SK-N-SH treated with all-trans-retinoic acid at 6 μM for 48 hours (cell line): Measurements from ENCODE around the gene ADAMTS18.

ENCODE experiments used
- ARNTL ChIP-seq: fragments of 450-650 bp; formaldehyde crosslinking; IDR thresholded peaks from 2 replicates; pipeline ENCODE4 v1.5.0; 2020; ENCODE audit warnings: low read depth, mild to moderate bottlenecking, moderate library complexity, borderline replicate concordance
- GLIS3 ChIP-seq: fragments of 250-450 bp; sonication (Bioruptor Pico); IDR thresholded peaks from 2 replicates; pipeline ENCODE4 v1.5.0; 2020; ENCODE audit warnings: mild to moderate bottlenecking, moderate library complexity
- OSR1 ChIP-seq: fragments of 250-450 bp; sonication (Bioruptor Pico); IDR thresholded peaks from 2 replicates; pipeline ENCODE4 v1.8.0; 2022; ENCODE audit warnings: moderate library complexity, mild to moderate bottlenecking, inconsistent platforms
- SNAI2 ChIP-seq: fragments of 250-450 bp; sonication (Bioruptor Pico); IDR thresholded peaks from 2 replicates; pipeline ENCODE4 v1.5.0; 2020; ENCODE audit warnings: mild to moderate bottlenecking, moderate library complexity
- TCF4 ChIP-seq: fragments of 250-450 bp; sonication (Bioruptor Pico); IDR thresholded peaks from 2 replicates; pipeline ENCODE4 v1.8.0; 2021; ENCODE audit warnings: mild to moderate bottlenecking, moderate library complexity, borderline replicate concordance
- ZC3H10 ChIP-seq: fragments of 250-450 bp; sonication (Bioruptor Pico); IDR thresholded peaks from 2 replicates; pipeline ENCODE4 v1.5.1; 2021; ENCODE audit warnings: mild to moderate bottlenecking, moderate library complexity
- ZFP3 ChIP-seq: fragments of 250-450 bp; sonication (Bioruptor Pico); IDR thresholded peaks from 2 replicates; pipeline ENCODE4 v1.5.0; 2020; ENCODE audit warnings: mild to moderate bottlenecking, moderate library complexity
- ZNF70 ChIP-seq: fragments of 450-650 bp; formaldehyde crosslinking; IDR thresholded peaks from 2 replicates; pipeline ENCODE4 v1.5.0; 2020; ENCODE audit warnings: mild to moderate bottlenecking, moderate library complexity
- TF ChIP-seq, protein P1 (sequence below): fragments of 250-450 bp; sonication (Bioruptor Pico); IDR thresholded peaks from 2 replicates; pipeline ENCODE4 v1.8.0; 2020; ENCODE audit warnings: mild to moderate bottlenecking, moderate library complexity, borderline replicate concordance
- TF ChIP-seq, protein P2 (sequence below): fragments of 250-450 bp; sonication (Bioruptor Pico); IDR thresholded peaks from 2 replicates; pipeline ENCODE4 v1.8.0; 2021; ENCODE audit warnings: low read depth, mild to moderate bottlenecking, moderate library complexity, borderline replicate concordance

DNA sequence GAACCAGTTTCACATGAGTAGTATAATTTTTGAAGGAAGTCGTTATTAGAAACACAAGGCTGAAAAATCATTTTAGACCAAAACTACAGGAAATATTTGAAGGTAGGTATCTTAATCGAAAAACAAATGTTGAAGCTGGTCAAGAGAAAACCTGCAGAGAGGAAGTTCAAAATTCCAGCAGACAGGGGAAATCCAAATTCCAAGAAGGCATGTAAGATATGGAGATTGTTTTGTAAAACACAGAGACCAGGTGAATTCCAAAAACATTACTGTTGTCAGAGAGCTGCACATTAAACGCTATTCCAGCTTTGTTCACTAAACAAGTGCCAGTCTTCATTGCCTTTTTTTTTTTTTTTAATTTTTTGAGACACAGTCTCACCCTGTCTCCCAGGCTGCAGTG lies 38.4 kb downstream of the ADAMTS18 start:
- TF ChIP-seq, protein P1, sequence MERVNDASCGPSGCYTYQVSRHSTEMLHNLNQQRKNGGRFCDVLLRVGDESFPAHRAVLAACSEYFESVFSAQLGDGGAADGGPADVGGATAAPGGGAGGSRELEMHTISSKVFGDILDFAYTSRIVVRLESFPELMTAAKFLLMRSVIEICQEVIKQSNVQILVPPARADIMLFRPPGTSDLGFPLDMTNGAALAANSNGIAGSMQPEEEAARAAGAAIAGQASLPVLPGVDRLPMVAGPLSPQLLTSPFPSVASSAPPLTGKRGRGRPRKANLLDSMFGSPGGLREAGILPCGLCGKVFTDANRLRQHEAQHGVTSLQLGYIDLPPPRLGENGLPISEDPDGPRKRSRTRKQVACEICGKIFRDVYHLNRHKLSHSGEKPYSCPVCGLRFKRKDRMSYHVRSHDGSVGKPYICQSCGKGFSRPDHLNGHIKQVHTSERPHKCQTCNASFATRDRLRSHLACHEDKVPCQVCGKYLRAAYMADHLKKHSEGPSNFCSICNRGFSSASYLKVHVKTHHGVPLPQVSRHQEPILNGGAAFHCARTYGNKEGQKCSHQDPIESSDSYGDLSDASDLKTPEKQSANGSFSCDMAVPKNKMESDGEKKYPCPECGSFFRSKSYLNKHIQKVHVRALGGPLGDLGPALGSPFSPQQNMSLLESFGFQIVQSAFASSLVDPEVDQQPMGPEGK (CRISPR knock-in tag), result no peak
- TF ChIP-seq, protein P2, sequence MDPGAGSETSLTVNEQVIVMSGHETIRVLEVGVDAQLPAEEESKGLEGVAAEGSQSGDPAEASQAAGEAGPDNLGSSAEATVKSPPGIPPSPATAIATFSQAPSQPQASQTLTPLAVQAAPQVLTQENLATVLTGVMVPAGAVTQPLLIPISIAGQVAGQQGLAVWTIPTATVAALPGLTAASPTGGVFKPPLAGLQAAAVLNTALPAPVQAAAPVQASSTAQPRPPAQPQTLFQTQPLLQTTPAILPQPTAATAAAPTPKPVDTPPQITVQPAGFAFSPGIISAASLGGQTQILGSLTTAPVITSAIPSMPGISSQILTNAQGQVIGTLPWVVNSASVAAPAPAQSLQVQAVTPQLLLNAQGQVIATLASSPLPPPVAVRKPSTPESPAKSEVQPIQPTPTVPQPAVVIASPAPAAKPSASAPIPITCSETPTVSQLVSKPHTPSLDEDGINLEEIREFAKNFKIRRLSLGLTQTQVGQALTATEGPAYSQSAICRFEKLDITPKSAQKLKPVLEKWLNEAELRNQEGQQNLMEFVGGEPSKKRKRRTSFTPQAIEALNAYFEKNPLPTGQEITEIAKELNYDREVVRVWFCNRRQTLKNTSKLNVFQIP (CRISPR knock-in tag), result no peak
- TF ChIP-seq ZFP3 (CRISPR knock-in tag) (no peak), ZC3H10 (CRISPR knock-in tag) (no peak), GLIS3 (CRISPR knock-in tag) (no peak), OSR1 (CRISPR knock-in tag) (no peak), ARNTL (CRISPR knock-in tag) (no peak), SNAI2 (CRISPR knock-in tag) (no peak), TCF4 (CRISPR knock-in tag) (no peak), ZNF70 (CRISPR knock-in tag) (no peak)
